ENCODE results near the gene OR10AD1.

DNA sequence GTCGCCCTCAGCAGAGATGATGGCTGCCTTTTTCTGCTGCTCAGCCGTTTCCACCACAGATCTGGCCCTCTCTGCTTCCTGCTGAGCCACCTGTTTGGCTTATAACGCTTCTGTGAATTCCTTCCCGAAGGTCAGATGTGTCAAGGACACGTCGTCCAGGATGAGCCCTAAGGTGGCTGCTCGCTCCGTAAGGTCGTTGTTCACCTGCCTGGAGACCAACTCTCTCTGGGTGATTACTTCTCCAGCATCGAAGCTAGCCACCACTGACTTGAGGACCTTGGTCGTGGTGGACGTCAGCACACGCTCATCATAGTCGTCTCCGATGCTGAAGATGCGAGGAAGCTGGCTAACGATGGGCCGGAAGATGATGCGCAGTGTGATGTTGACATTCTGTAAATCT lies 34.1 kb downstream of the OR10AD1 start:
- no peak for TF ChIP-seq CTCF (IDR thresholded peaks at IDR 0.05)
- TF ChIP-seq POLR2AphosphoS5 (IDR thresholded peaks at IDR 0.05; ENCODE audit: low read depth, low read length), result no peak
- TF ChIP-seq, protein P1, sequence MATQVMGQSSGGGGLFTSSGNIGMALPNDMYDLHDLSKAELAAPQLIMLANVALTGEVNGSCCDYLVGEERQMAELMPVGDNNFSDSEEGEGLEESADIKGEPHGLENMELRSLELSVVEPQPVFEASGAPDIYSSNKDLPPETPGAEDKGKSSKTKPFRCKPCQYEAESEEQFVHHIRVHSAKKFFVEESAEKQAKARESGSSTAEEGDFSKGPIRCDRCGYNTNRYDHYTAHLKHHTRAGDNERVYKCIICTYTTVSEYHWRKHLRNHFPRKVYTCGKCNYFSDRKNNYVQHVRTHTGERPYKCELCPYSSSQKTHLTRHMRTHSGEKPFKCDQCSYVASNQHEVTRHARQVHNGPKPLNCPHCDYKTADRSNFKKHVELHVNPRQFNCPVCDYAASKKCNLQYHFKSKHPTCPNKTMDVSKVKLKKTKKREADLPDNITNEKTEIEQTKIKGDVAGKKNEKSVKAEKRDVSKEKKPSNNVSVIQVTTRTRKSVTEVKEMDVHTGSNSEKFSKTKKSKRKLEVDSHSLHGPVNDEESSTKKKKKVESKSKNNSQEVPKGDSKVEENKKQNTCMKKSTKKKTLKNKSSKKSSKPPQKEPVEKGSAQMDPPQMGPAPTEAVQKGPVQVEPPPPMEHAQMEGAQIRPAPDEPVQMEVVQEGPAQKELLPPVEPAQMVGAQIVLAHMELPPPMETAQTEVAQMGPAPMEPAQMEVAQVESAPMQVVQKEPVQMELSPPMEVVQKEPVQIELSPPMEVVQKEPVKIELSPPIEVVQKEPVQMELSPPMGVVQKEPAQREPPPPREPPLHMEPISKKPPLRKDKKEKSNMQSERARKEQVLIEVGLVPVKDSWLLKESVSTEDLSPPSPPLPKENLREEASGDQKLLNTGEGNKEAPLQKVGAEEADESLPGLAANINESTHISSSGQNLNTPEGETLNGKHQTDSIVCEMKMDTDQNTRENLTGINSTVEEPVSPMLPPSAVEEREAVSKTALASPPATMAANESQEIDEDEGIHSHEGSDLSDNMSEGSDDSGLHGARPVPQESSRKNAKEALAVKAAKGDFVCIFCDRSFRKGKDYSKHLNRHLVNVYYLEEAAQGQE (IDR thresholded peaks at IDR 0.05; ENCODE audit: insufficient read depth in 1 of 2, low read depth in 2 of 2, low read length in 1 of 2), result no peak
